GM12891 (cell line): ENCODE results near the gene UBLCP1.

Source experiments
- DNase-seq: peaks from one replicate; pipeline ENCODE4 v3.0.0; 2011; ENCODE audit warnings: low spot score; ENCODE audit not compliant: insufficient read length
- FAIRE-seq: peaks from 2 replicates; lab custom pipeline; 2011; peaks lifted over from hg19 to GRCh38; lab: Jason Lieb, UNC
- PAX5 ChIP-seq: IDR thresholded peaks from 2 replicates; pipeline ENCODE4 v1.6.1; 2011; ENCODE audit warnings: low read length, moderate library complexity, mild to moderate bottlenecking; ENCODE audit not compliant: insufficient read depth, severe bottlenecking
- POLR2A ChIP-seq: IDR thresholded peaks from 2 replicates; pipeline ENCODE4 v1.6.1; 2011; ENCODE audit warnings: low read depth, low read length, control low read depth
- POLR2AphosphoS5 ChIP-seq: IDR thresholded peaks from 2 replicates; pipeline ENCODE4 v1.6.1; 2011; ENCODE audit warnings: low read depth, low read length, control low read depth
- POU2F2 ChIP-seq: IDR thresholded peaks from 2 replicates; pipeline ENCODE4 v1.6.1; 2011; ENCODE audit warnings: low read depth, mild to moderate bottlenecking, control low read depth, low read length, moderate library complexity
- SPI1 ChIP-seq: IDR thresholded peaks from 2 replicates; pipeline ENCODE4 v1.6.1; 2011; ENCODE audit warnings: low read depth, low read length, control low read depth
- TAF1 ChIP-seq: IDR thresholded peaks from 2 replicates; pipeline ENCODE4 v1.6.1; 2011; ENCODE audit warnings: low read depth, low read length, control low read depth

UBLCP1 gene

DNA sequence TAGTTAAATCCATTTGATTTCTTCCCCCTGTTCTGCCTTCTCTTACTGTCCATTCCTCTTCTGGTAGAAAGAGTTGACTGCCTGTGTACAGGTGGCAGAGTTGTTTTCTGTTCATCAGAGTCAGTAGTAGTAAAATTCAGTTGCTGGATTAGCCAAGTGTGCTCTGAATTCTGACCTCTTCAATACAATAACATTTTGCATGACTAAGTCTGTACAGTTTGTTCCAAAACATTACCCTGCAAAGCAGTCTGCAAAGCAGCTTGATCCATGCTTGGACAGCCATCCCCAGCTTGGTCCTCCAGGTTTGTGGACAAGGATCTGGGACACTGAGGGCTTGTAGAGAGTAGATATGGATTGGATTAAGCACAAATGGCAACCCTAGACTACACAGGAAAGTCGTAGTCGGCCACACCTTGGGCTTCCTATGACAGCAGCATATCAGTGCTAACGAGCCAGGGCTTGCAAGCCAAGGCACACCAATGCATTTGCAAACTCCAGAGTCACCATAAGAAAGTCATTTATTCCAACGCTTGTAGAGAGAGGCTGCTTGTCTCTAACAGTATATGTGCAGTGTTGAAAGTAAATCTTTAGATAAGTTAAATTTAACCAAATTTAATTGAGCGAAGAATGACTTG lies 42.0 kb downstream of the UBLCP1 start:
- no peak for FAIRE-seq
- no peak for DNase-seq
- TF ChIP-seq TAF1 = no peak
- no peak for TF ChIP-seq SPI1
- no peak for TF ChIP-seq POU2F2
- no peak for TF ChIP-seq POLR2A
- TF ChIP-seq PAX5 = no peak
- no peak for TF ChIP-seq POLR2AphosphoS5

DNA sequence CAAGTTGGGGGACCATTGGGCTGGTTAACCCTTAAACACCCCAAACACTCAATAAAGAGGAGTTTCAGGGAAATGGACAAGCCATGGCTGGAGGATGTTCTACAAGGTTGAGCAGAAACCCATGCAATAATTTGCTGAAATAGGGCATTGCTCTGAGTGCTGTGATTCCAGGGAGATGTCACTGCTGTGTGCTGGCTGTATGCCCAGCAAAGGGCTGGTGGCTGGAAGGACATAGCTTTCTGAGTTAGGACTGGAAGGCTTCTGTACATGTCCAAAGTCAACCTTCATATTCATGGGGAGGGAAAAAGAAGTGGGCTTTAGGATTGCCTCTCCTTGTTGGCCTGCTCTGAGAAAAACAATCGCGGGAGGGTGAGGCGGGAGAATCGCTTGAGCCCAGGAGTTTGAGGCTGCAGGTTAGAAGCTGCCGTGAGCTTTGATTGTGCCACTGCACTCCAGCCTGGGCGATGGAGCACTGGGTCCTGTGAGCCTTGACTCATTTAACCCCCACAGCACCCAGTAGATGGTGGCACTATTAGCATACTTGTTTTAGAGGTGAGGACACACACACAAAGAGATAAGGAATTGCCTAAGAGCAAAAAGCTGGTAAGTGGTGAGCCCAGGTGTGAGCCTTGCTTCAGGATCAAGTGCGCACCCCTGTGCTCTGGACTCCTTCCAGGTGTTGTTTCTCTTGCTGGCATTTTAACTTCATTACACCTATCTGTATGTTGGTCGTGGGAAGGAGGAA lies 46.8 kb downstream of the UBLCP1 start:
- no peak for FAIRE-seq
- DNase-seq = no peak
- TF ChIP-seq TAF1 (no peak), PAX5 (no peak), SPI1 (no peak), POU2F2 (no peak), POLR2A (no peak), POLR2AphosphoS5 (no peak)

DNA sequence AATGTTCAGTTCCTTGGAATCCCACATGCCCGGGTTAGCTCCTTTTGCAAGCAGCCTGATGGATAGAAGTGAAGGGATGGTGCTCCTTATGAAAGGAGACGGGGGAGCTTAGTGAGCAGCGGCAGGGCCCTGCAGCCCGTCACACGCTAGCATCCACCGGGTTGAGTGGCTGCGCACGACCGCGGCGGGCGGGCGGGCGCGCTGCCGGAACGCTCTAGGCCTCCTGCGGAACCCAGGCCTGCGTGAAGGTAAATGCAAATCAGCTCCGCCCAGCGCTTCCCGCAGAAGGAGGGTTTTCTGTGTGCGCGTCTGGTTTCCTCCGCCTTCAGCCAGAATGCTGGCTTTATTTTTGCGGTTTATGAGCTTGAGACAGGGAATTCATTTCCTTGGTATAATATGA lies 47.4 kb downstream of the UBLCP1 start:
- no peak for FAIRE-seq
- DNase-seq = no peak
- no peak for TF ChIP-seq PAX5
- TF ChIP-seq POLR2A = no peak
- TF ChIP-seq POU2F2 = no peak
- no peak for TF ChIP-seq SPI1
- no peak for TF ChIP-seq TAF1
- TF ChIP-seq POLR2AphosphoS5 = no peak

DNA sequence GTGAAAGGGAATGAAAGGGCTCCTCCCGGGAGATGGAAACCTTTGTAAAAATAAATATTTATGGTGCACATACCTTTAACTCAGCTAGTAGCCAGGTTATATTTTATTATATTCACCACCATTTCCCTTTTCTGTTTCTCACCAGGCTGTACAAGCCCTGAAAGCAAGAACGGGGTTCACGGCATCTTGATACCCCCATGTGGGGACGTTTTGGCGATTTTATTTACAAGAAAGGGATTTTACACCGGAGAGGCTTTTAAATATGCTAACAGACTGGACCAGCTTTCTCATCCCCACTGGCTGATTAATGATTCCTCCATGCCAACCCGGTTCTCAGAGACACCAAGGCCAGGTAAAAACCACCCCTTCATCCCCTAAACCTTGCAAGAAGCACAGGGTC lies 48.0 kb downstream of the UBLCP1 start:
- TF ChIP-seq PAX5 (no peak), TAF1 (no peak), POU2F2 (no peak), SPI1 (no peak), POLR2A (no peak), POLR2AphosphoS5 (no peak)
- DNase-seq = no peak
- FAIRE-seq = no peak

DNA sequence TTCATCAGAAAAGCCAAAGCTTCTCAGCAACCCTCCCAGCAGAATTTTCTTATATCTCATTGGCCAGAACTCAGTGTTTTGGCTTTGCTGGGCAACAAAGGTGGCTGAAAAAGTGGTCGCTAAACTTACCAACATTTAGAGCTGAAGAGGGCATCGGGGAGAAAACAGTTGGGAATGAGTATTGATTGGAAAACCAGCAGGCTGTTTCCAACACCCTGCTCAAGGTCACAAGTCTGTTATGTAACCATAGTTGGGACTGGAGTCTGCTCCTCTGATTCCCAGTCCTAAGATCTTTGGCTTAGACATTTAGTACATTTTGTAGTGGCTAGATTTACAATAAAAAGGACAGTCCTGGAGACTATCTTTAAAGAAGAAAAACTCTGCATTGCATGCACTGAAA lies 50.1 kb downstream of the UBLCP1 start:
- FAIRE-seq = no peak
- TF ChIP-seq PAX5 = no peak
- TF ChIP-seq POU2F2 = no peak
- TF ChIP-seq TAF1 = no peak
- TF ChIP-seq SPI1 = no peak
- no peak for TF ChIP-seq POLR2A
- TF ChIP-seq POLR2AphosphoS5 = no peak
- DNase-seq = no peak

DNA sequence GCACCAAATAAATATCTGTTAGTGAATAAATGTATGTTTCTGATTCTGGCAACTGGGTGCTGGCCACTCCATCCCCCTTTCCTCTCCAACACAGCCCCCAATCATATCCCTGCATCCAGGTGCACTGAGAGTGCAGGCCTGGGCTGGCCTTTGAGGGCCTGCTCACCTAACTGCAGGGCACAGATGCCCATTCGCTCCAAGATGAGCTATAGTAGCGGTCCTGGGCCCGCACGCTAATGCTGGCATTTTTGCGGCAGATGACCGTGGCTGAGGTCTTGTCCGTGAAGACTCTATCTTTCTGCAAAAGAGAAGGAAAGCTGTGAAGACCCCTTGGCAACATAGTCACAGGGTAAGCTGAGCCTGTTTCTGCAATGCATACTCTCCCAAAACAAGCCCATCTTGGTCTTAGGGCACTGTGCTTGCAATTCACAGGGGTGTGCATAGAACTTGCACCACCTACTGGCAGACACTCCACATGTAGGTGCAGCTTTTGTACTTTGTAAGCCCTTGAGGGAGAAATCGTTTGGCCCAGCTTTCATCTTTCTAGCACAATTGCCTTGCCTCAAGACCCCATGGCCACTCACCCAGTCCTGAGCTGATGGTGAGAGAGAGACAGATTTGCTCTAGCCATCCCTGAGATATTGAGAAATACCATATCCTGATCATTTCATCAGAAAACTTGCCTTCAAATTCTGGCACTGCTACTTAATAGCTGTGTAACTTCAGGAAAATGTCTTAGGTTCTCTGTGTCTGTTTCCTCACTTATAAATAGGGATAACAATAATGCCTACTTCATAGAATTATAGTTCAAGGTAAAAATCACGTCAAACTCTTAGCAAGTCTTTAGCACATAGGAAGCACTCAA lies 53.7 kb downstream of the UBLCP1 start:
- TF ChIP-seq POLR2A (no peak), SPI1 (no peak), PAX5 (no peak), POU2F2 (no peak), POLR2AphosphoS5 (no peak), TAF1 (no peak)
- DNase-seq = no peak
- peak; percentile 85 for FAIRE-seq

DNA sequence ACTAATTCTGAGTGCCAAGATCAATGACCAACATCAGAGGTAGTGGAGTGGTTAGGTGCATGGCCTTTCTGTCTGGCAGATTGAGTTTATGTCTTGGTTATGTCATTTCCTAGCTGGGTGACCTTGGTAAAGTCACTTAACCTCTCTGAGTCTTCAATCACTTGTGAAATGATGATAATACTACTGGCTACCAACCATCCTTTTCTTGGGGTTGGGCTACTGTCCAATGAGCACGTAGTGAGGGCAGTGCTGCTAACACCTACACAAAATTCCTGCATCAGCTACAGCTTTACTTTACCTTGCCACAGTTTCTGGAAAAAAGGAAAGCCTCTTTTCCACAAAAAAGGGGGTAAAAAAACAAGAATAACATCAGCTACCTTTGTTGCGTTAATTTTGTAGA lies 54.8 kb downstream of the UBLCP1 start:
- no peak for FAIRE-seq
- no peak for DNase-seq
- TF ChIP-seq PAX5 (no peak), POU2F2 (no peak), POLR2AphosphoS5 (no peak), TAF1 (no peak), SPI1 (no peak), POLR2A (no peak)

DNA sequence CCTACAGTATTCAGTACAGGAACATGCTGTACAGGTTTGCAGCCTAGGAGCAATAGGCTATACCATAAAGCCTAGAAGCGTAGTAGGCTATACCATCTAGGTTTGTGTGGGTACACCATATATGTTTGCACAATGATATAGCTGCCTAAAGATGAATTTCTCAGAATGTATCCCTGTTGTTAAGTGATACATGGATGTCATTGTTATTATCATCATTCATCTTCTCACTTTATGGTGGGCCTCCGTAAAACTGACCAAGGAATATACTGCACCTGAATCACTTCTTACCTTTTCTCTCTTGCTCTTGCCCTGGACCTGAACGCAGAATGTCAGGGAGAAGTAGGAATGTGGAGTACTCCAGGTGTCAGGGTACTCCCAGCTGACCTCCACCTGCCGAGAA lies 55.4 kb downstream of the UBLCP1 start:
- FAIRE-seq (no peak), DNase-seq (no peak)
- TF ChIP-seq TAF1 (no peak), SPI1 (no peak), POLR2AphosphoS5 (no peak), POU2F2 (no peak), POLR2A (no peak), PAX5 (no peak)

DNA sequence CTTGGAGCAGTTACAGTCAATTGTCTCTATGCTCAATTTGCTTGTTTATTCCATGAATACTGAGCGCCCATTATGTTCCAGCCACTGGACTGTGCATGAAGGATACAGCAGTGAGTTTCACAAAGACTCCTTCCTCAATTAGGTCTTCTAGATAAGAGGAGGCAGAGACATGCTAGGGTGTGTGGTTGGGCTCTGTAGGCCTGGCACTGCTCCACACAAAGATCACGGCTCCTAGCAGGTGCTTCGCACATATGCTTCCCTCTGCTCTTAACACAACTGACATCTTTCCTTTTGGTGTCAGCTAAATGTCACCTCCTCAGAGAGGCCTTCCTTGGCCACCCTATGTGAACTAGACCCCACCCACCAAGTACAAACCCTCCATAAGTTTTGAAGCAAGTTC lies 56.3 kb downstream of the UBLCP1 start:
- no peak for FAIRE-seq
- no peak for TF ChIP-seq SPI1
- no peak for TF ChIP-seq POU2F2
- TF ChIP-seq POLR2A = no peak
- no peak for TF ChIP-seq TAF1
- no peak for TF ChIP-seq POLR2AphosphoS5
- TF ChIP-seq PAX5 = no peak

More for the DNA sequence above, 56.3 kb downstream of the UBLCP1 start:
- no peak for DNase-seq
